Endothelial cell of umbilical vein (primary cell): ENCODE data around the gene SCAMP5. TPM values are rescaled to one million over a fixed set of nuclear protein-coding genes. Genes with fewer than 3 reads are reported as not detected.

ENCODE experiments used
- BruUV-seq: library from RNA; stranded (reverse); fragments of 400-500 nt; replicated peaks from 2 replicates; lab custom pipeline; 2021; lab: Mats Ljungman, UMichigan
- CTCF ChIA-PET: fragments of 300-600, 350-600 bp; sonication (Branson Sonifier 250); formaldehyde crosslinking; loops from one replicate; lab custom pipeline; 2021; ENCODE audit warnings: antibody characterized with exemption, inconsistent platforms; lab: Charles Lee
- POLR2A ChIA-PET: fragments of 300-600, 350-600 bp; sonication (Branson Sonifier 250); formaldehyde crosslinking; loops from one replicate; lab custom pipeline; 2021; ENCODE audit warnings: antibody characterized with exemption, inconsistent platforms; lab: Charles Lee
- DNase-seq: peaks from one replicate; pipeline ENCODE4 v3.0.0-alpha.2; 2011; ENCODE audit warnings: low read depth, low spot score
- FAIRE-seq: peaks from 2 replicates; lab custom pipeline; 2011; peaks lifted over from hg19 to GRCh38; lab: Jason Lieb, UNC
- H2AFZ ChIP-seq: 2 replicates; pipeline ENCODE4 v1.6.0; 2012; ENCODE audit warnings: low read depth, low read length, control low read depth, inconsistent platforms
- H3K27ac ChIP-seq: 2 replicates; pipeline ENCODE4 v1.5.1; 2011; ENCODE audit warnings: low read depth, mild to moderate bottlenecking, control low read depth, low read length, moderate library complexity; ENCODE audit not compliant: insufficient read depth
- H3K27me3 ChIP-seq, 2 experiments: 2 replicates each; pipeline versions ENCODE4 v1.6.0 to v1.6.1; 2011; ENCODE audit warnings: low read length in 2 of 2, mixed read lengths in 1 of 2; ENCODE audit not compliant: control insufficient read depth in 2 of 2, insufficient read depth in 2 of 2
- H3K36me3 ChIP-seq, 2 experiments: 2 replicates in 1 of 2; 3 replicates in 1 of 2; pipeline ENCODE4 v1.5.1; 2011; ENCODE audit warnings: low read length in 2 of 2, mild to moderate bottlenecking in 1 of 2, moderate library complexity in 1 of 2; ENCODE audit not compliant: control insufficient read depth in 2 of 2, insufficient read depth in 2 of 2; ENCODE audit errors: extremely low read depth in 1 of 2
- H3K4me1 ChIP-seq: 3 replicates; pipeline ENCODE4 v1.5.1; 2011; ENCODE audit warnings: mild to moderate bottlenecking, low read length; ENCODE audit not compliant: control insufficient read depth, insufficient read depth; ENCODE audit errors: extremely low read depth
- H3K4me2 ChIP-seq: 2 replicates; pipeline ENCODE4 v1.6.1; 2011; ENCODE audit warnings: low read length, control low read depth, mixed read lengths; ENCODE audit not compliant: insufficient read depth
- H3K4me3 ChIP-seq, 3 experiments: fragments of 200-600 bp in 1 of 3; sonication (generic), shearing (Covaris generic) in 1 of 3; replicated peaks in 1 of 3; 2 replicates each; pipeline ENCODE4 v1.5.1; 2011 to 2016; ENCODE audit warnings: control low read depth in 3 of 3, low read length in 3 of 3, mild to moderate bottlenecking in 2 of 3, inconsistent platforms in 1 of 3, low read depth in 1 of 3, moderate library complexity in 1 of 3; ENCODE audit not compliant: insufficient read depth in 1 of 3
- H3K79me2 ChIP-seq: 2 replicates; pipeline ENCODE4 v1.6.0; 2012; ENCODE audit warnings: low read length, inconsistent platforms; ENCODE audit not compliant: control insufficient read depth, insufficient read depth
- H3K9ac ChIP-seq: replicated peaks from 2 replicates; pipeline ENCODE3; 2011; ENCODE audit warnings: low read length, control low read depth; ENCODE audit not compliant: insufficient read depth; ENCODE audit errors: extremely low read depth
- H3K9me1 ChIP-seq: replicated peaks from 3 replicates; pipeline ENCODE4 v1.6.0; 2011; ENCODE audit warnings: mild to moderate bottlenecking, low read length; ENCODE audit not compliant: control insufficient read depth, insufficient read depth; ENCODE audit errors: extremely low read depth
- H3K9me3 ChIP-seq: replicated peaks from 2 replicates; pipeline ENCODE4 v1.5.1; 2012; ENCODE audit warnings: low read length, inconsistent platforms; ENCODE audit not compliant: control insufficient read depth, insufficient read depth
- H4K20me1 ChIP-seq: replicated peaks from 2 replicates; pipeline ENCODE3; 2011; ENCODE audit warnings: mild to moderate bottlenecking, low read length; ENCODE audit not compliant: control insufficient read depth, insufficient read depth; ENCODE audit errors: extremely low read depth
- CTCF ChIP-seq, 2 donors: IDR thresholded peaks; 1 replicate in 1 of 2; 2 replicates in 1 of 2; pipeline ENCODE4 v1.5.1; 2011; ENCODE audit warnings: low read length in 2 of 2, mild to moderate bottlenecking in 2 of 2, moderate library complexity in 2 of 2, control low read depth in 1 of 2, inconsistent platforms in 1 of 2, low read depth in 1 of 2; ENCODE audit not compliant: insufficient read depth in 1 of 2; ENCODE audit errors: extremely low read depth in 1 of 2
- EZH2 ChIP-seq: IDR thresholded peaks from 2 replicates; pipeline ENCODE4 v1.6.1; 2012; ENCODE audit warnings: borderline replicate concordance, low read depth, mild to moderate bottlenecking, moderate library complexity, low read length, inconsistent platforms; ENCODE audit not compliant: severe bottlenecking
- FOS ChIP-seq: IDR thresholded peaks from 2 replicates; pipeline ENCODE4 v1.6.1; 2011; ENCODE audit warnings: mild to moderate bottlenecking, low read length, moderate library complexity, borderline replicate concordance; ENCODE audit not compliant: insufficient read depth
- GATA2 ChIP-seq: IDR thresholded peaks from 2 replicates; pipeline ENCODE4 v1.7.0; 2011; ENCODE audit warnings: low read depth, mild to moderate bottlenecking, moderate library complexity, mixed read lengths, low read length; ENCODE audit not compliant: insufficient read length, insufficient read depth
- JUN ChIP-seq: IDR thresholded peaks from 2 replicates; pipeline ENCODE4 v1.6.1; 2011; ENCODE audit warnings: borderline replicate concordance, low read depth; ENCODE audit not compliant: insufficient read length, insufficient read depth
- MAX ChIP-seq: IDR thresholded peaks from 2 replicates; pipeline ENCODE4 v1.6.1; 2011; ENCODE audit not compliant: insufficient read depth, insufficient read length
- MYC ChIP-seq: IDR thresholded peaks from one replicate; pipeline ENCODE4 v1.6.1; 2011; ENCODE audit warnings: mild to moderate bottlenecking, low read depth, low read length
- POLR2A ChIP-seq: IDR thresholded peaks from 2 replicates; pipeline ENCODE4 v1.6.1; 2012; ENCODE audit warnings: low read depth, mild to moderate bottlenecking, control low read depth, low read length
- POLR2AphosphoS5 ChIP-seq: IDR thresholded peaks from 2 replicates; pipeline ENCODE4 v1.6.1; 2012; ENCODE audit warnings: low read depth, mild to moderate bottlenecking, control low read depth, low read length, moderate library complexity; ENCODE audit not compliant: insufficient read depth
- dilution Hi-C: fragments of 300-500 bp; cut with MboI; formaldehyde crosslinking; loops from one replicate; pipeline ENCODE4 v1.15.0; 2019; ENCODE audit warnings: low sequenced_read_pairs; ENCODE audit not compliant: extremely low pct_ligation_motif_present
- intact Hi-C: fragments of 100-400 bp; cut with micrococcal nuclease; formaldehyde crosslinking; loops from one replicate; pipeline ENCODE4 v1.10.0; 2022
- polyA plus RNA-seq, 4 experiments: library from polyadenylated mRNA; depleted of rRNA in 3 of 4; stranded (reverse) in 3 of 4; unstranded in 1 of 4; fragments of >200 nt; gene quantifications; 2 replicates each; pipeline versions ENCODE4 v1.2.1 to v1.2.3, GENCODE V29; 2011 to 2012; ENCODE audit warnings: missing spikeins in 1 of 4
- total RNA-seq: library from RNA; stranded (reverse); gene quantifications from 2 replicates; pipeline ENCODE4 v1.2.3, GENCODE V29; 2021

The SCAMP5 gene
- total and polyA plus RNA-seq, 2 donors (not counting 3 experiments of a cell fraction or from before 2014, with no cell fraction given) = 1.9 to 6.2 TPM

GRCh38 chr15:74994236-74994635 is 1.1 kb upstream of the SCAMP5 start:
- FAIRE-seq (no peak), DNase-seq (no peak)
- Histone ChIP-seq H2AFZ (no peak overlapping the region), H3K79me2 (no peaks in the 10 kb centered on the region), H3K9ac (no peak overlapping the region), H3K4me3 (no peak overlapping the region), H3K9me1 (no peaks in the 10 kb centered on the region), H3K4me2 (no peak overlapping the region), H3K4me1 (peaks cover 15% of the 10 kb centered on the region), H4K20me1 (no peaks in the 10 kb centered on the region), H3K27me3 (peaks cover 11 to 20% of the 10 kb centered on the region in 2 experiments), H3K36me3 (no peaks in the 10 kb centered on the region), H3K27ac (no peak overlapping the region), H3K9me3 (no peaks in the 10 kb centered on the region)
- intact Hi-C loops (no loop called here), dilution Hi-C loops (no loop called here)
- CTCF ChIA-PET = interaction anchor here (1.3 to 2.2 kb wide), 4 partner anchors 11 to 44 kb away, joined by 4 to 15 read pairs (median 8); partner anchors contain the start of gene RPP25
- POLR2A ChIA-PET = no interaction called here
- TF ChIP-seq GATA2 (no peak), JUN (no peak), POLR2A (no peak), CTCF (IDR thresholded peaks at IDR 0.05; ENCODE audit: extremely low read depth in 1 of 2, insufficient read depth in 1 of 2, low read depth in 1 of 2, low read length in 2 of 2) (no peak), FOS (no peak), MAX (no peak), MYC (no peak), EZH2 (no peak), POLR2AphosphoS5 (no peak)
- no TSS peak for BruUV-seq
